ENCODE data around the gene EARS2.
"Not testable (repeated sequence)": the region's sequence is repeated elsewhere in the genome, so short reads cannot be mapped to it uniquely, and the experiment has no call there.

EARS2 gene

DNA sequence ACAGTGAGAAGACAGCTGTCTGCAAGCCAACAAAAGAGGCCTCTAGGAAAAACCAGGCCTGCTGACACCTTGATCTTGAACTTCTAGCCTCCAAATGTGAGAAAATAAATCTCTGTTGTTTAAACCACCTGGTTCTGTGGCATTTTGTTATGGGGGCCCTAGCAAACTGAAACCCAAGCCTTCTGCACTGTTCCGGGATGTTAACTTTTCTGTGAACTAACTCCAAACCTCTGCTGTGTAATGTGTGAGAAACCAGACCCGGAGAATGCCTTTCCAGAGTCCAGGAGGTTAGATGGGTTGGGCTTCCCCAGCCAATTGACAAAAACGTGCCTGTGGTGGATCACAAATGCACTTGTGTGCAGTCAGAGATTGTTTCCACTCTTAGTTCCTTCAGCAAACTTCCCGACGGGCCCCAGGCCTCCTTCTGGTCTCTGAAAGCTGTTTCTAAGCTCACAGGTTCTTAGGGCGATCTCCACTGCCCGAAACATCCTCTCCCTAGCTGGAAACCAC, 33.2 kb downstream of the EARS2 start:
- DNase-seq = no peak

DNA sequence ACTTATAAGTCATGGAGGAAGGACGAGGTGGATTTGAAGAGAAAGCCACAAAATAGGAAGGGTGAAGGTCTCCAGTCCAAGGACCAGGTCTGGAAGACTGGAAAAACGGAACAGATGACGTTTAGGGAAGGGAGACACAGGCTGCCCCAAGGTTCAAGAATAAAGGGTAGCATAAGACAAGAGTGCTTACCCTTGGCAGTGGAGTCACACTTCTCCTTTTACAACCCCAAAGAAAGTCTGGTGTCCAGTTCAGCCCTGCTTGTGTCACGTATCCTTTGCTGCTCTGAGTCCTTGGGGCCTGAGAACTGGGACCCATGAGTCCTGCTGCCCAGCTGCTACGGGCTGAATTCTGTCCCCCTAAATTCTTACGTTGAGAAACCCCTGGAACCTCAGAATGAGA, 33.8 kb downstream of the EARS2 start:
- no peak for DNase-seq

DNA sequence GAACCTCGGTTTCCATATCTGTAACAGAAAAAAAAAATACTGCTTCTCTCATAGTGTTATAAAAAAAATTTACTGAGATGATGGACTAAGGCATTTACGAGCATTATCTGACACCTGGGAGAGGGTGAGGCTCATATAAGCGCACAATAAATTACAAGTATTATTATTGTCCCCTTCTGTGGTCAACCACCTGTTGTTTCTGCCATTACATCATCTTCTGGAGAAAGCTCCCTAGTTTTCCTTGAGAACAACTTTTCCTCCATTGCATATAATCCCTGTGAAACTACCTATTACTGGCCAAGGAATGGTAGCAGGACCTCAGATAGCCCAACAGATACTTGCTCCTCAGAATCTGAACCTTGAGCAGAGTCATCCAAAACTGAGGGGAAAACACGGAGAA, 35.2 kb downstream of the EARS2 start:
- DNase-seq = no peak

- DNase-seq = no peak
Measured at GRCh38 chr16:23521037-23521743, 36.0 kb downstream of the EARS2 start.

DNA sequence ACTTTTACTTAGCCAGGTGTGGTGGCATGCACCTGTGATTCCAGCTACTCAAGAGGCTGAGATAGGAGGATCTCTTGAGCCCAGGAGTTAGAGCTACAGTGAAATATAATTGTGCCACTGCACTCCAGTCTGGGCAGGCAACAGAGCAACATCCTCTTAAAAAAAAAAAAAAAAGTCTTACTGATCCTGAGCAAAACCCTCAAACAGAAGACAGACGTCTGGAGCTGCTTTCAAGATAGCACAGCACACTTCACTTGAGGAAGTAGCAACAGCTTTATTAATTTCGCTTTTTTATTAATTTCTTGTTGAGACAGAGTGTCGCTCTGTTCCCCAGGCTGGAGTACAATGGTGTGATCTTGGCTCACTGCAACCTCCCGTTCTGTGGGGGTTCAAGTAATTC, 36.6 kb downstream of the EARS2 start:
- DNase-seq = no peak

DNA sequence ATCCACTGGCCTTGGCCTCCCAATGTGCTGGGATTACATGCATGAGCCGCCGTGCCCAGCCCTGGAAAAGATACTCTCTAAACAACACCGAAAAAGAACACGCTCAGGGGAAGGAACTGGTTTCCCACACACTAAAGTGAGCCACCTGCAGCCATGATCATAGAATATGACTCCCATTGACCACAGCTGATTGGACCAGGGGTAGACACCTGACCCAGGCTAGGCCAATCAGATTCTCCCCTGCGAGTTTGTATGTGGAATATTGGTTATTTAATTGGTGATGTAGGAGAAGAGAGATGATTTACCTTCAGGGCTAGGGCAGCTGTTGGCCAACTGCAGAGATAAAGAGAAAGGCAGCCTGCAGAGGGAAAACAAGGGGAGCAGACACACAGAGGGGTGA, 37.9 kb downstream of the EARS2 start:
- no peak for DNase-seq

GRCh38 chr16:23518435-23518891, 38.7 kb downstream of the EARS2 start:
- DNase-seq = no peak

DNA sequence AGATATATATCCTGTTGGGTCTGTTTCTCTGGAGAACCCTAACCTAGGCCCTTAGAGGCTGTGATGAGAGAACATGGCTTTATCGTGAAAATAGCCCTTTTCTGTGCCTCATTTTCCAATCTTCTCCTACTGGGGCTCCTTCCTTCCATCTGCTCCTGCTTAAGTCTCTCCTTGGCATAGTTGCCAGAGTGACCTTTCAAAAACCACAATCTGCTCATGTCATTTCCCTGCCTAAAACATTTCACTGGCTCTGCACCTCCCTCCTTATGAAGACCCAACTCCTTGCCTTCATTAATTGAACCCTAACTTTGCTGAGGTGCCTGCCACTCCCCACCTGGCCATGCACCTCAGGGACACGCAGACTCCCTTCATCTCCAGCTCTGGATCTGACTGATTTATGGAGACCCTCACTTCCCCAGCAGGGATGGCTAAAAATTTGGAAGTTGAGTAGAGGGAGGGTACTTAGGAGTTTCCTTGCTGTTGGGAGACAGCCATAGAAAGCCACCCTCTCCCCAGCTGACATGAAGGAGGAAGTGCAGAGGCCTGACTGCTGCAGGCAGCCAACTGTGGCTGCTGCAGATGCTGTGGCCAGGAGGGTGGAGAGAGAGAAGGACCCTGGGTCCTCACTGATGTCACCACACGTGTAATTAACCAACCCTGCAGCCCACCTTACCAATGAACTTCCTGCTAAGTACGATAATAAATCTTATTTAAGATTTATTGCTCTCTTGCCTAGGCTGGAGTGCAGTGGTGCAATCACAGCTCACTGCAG, 40.6 kb downstream of the EARS2 start:
- DNase-seq = no peak

DNA sequence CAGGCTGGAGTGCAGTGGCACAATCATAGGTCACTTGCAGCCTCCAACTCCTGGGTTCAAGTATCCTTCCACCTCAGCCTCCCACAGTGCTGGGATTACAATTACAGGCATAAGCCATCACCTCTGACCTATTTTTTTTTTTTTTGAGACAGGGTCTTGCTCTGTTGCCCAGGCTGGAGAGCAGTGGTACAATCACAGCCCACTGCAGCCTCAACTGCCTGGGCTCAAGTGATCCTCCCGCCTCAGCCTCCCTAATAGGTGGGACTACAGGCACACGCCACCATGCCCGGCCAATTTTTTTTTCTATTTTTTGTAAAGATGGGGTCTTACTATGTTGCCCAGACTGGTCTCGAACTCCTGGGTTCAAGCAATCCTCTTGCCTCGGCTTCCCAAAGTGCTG, 41.3 kb downstream of the EARS2 start:
- DNase-seq = no peak

GRCh38 chr16:23514381-23515152, 42.6 kb downstream of the EARS2 start:
- no peak for DNase-seq

- DNase-seq = no peak
Measured at GRCh38 chr16:23512168-23512695, 44.9 kb downstream of the EARS2 start.

DNA sequence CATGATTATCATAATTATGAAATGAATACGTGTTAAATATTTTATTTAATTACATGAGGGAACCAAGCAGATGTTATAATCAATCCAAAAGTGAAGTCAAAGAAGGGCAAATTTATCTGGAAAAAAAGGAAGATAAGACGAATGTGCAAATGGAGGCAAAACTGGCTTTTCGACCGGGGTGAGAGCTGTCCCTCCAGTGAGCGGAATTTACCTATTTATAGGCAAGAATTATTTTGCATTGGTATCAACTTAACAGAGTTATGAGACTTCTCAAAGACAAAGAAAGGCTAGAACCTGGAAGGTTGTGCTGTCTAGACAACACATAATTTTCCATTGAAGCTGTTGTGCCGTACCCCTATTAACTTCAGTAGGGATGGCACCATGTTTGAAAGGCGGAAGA, 45.4 kb downstream of the EARS2 start:
- no peak for DNase-seq

DNA sequence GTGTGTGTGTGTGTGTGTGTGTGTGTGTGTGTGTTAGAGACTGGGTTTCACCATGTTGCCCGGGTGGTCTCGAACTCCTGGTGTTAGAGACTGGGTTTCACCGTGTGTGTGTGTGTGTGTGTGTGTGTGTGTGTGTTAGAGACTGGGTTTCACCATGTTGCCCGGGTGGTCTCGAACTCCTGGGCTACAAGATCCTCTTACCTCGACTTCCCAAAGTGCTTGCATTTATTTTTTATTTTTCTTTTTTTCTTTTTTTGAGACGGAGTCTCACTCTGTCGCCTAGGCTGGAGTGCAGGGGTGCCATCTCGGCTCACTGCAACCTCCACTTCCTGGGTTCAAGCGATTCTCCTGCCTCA, 46.3 kb downstream of the EARS2 start:
- not testable (repeated sequence) for DNase-seq

DNA sequence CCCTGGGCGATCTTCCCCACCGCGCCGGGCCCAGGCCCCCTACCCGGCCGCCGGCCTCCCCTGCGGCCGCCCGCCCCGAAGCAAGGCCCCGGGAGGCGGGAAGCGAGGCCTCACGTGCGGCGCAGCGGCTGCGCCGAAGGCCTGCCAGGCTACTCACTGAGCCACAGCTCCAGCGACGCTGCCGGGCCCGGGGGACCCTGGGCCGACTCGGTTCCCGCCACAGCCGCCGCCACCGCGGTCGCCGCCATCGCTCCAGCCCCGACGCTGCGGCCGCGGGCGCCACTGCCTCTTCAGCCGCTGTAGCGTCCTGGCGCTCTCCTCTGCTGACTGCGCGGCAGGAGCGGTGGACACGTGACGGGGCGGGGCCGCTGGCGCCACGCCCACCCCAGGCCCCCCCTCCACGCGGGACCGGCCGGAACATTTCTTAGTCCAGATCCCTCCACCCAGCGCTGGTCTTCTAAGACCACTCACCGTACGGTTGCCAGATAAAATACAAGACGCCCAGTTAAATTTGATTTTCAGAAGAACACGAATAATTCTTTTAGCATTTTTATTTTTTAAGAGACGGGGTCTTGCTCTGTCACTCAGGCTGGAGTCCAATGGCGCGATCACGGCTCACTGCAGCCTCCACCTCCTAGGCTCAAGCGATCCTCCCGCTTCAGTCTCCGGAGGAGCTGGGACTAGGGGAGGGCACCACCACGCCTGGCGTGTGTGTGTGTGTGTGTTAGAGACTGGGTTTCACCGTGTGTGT, 46.8 kb downstream of the EARS2 start, which contains the start of gene GGA2:
GGA2 (minus strand) TSS at position 331 of the 751 bp plus-strand sequence; CDS start at position 248, 83 bp downstream.
- peak; percentile 77 for DNase-seq

- peak; percentile 12 for DNase-seq
Measured at GRCh38 chr16:23509782-23510163, 47.4 kb downstream of the EARS2 start.

GRCh38 chr16:23509441-23509754, 47.8 kb downstream of the EARS2 start:
- DNase-seq = no peak

- no peak for DNase-seq
Measured at GRCh38 chr16:23508589-23509440, 48.3 kb downstream of the EARS2 start.

DNA sequence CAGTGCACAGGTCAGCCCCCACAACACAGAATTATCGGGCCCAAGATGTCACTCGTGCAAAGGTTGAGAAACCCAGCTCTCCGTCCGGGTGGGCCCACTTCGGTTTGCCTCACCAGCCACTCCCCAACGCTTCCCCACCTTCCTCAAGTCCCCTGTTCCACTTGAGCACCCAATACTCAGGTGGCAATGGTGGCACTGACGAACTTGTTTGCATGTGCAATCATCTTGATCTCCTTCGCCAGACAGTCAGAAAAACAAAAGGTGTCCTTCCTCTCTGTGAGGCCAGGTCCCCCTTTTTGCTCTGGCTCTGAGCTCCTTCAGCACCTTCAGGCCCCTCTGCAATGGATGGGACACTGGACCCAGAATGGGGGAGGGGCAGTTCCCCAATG, 50.5 kb downstream of the EARS2 start:
- no peak for DNase-seq

- no peak for DNase-seq
Measured at GRCh38 chr16:23505671-23506605, 51.2 kb downstream of the EARS2 start.

GRCh38 chr16:23505180-23505665, 51.9 kb downstream of the EARS2 start:
- no peak for DNase-seq
